Ectodermal cell (in vitro differentiated cells): ENCODE data around the gene CSNK1G1.
"Not testable (repeated sequence)": the region's sequence is repeated elsewhere in the genome, so short reads cannot be mapped to it uniquely, and the experiment has no call there.

Experiments
- H3K27ac ChIP-seq: 2 replicates; pipeline ENCODE4 v1.7.0; 2013; ENCODE audit warnings: mild to moderate bottlenecking, low read depth, low read length; ENCODE audit not compliant: insufficient read depth, poor library complexity, severe bottlenecking
- H3K27me3 ChIP-seq: 2 replicates; pipeline ENCODE4 v1.7.0; 2013; ENCODE audit warnings: mild to moderate bottlenecking, low read length; ENCODE audit not compliant: insufficient read depth, control insufficient read depth, poor library complexity, severe bottlenecking
- H3K36me3 ChIP-seq: one replicate; pipeline ENCODE4 v1.7.0; 2013; ENCODE audit warnings: low read length; ENCODE audit not compliant: control insufficient read depth, insufficient read depth
- H3K4me1 ChIP-seq: one replicate; pipeline ENCODE4 v1.7.0; 2013; ENCODE audit warnings: low read length; ENCODE audit not compliant: control insufficient read depth, insufficient read depth
- H3K4me3 ChIP-seq: 2 replicates; pipeline ENCODE4 v1.7.0; 2013; ENCODE audit warnings: low read depth, low read length, control low read depth; ENCODE audit not compliant: insufficient read depth
- H3K9me3 ChIP-seq: 2 replicates; pipeline ENCODE4 v1.7.0; 2013; ENCODE audit warnings: mild to moderate bottlenecking, low read length, moderate library complexity; ENCODE audit not compliant: control insufficient read depth
- WGBS, 2 experiments: methylation state at CpG; one replicate each; pipeline ENCODE4 v1.1.7; 2013; ENCODE audit warnings: missing lambda C conversion rate in 2 of 2; 5-methylcytosine and 5-hydroxymethylcytosine counted together

CSNK1G1 gene

DNA sequence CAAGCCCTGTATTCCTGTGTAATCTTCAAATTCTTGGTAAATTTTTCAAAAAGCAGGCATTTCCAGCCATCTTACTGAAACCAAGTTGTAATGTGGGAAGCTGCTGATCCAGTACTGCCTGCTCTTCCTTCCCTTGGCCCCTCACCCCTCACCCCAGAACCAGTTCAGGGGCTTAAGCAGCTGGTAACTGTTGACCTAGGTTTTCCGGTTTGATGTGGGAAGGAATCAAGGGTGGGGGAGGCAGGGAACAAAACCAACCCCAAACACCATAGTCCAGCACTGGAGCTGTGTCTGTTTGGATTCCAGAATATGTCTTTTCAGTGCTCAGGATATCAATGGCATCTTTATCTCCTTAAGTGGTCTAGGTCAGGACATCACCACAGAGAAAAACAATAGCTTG is 233.5 kb downstream of the CSNK1G1 start:
- Histone ChIP-seq H3K4me3 (no peak overlapping the region), H3K4me1 (no peaks in the 10 kb centered on the region), H3K27ac (no peak overlapping the region), H3K36me3 (peaks cover 37% of the 10 kb centered on the region), H3K9me3 (no peaks in the 10 kb centered on the region), H3K27me3 (no peaks in the 10 kb centered on the region)
- 92 to 100% methylated on average over 1 of the region's 1 CpG for WGBS, 2 experiments

DNA sequence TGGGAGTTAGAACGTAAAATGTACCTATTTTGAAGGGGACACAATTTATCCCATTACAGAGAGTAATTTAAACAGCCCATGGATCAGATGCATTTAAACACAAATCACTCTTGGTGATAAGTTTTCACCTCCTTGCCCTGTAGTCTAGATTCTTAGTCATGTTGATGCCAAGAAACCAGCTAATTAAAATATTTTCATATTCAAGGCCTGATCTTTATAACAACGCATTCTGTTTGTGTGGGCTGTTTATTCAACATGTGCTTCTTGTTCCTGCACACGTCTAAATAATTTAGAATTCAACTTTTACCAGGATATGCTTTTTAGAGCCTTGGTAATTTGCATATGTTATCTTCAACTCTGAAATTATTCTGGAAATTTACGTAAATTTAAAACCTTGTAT is 234.4 kb downstream of the CSNK1G1 start:
- H3K4me1 ChIP-seq: no peaks in the 10 kb centered on the region
- WGBS, 2 experiments: 96 to 100% methylated on average over 2 to 4 of the region's 4 CpGs

DNA sequence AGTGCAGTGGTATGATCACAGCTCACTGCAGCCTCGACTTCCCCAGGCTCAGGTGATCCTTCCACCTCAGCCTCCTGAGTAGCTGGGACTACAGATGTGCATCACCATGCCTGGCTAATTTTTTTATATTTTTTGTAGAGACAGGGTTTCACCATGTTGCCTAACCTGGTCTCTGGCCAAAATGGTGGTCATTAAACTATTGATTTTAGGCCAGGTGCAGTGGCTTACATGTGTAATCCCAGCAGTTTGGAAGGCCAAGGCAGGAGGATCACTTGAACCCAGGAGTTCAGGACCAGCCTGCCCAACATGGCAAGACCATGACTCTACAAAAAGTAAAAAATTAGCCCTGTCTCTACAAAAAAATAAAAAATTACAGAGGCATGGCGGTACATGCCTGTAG is 235.7 kb downstream of the CSNK1G1 start:
- WGBS, 2 experiments: 92 to 99% methylated on average over 2 of the region's 2 CpGs

More for the DNA sequence above, 234.4 kb downstream of the CSNK1G1 start:
- H3K9me3 ChIP-seq: no peaks in the 10 kb centered on the region
- peaks cover 31% of the 10 kb centered on the region for H3K36me3 ChIP-seq
- no peak overlapping the region for H3K4me3 ChIP-seq
- no peak overlapping the region for H3K27ac ChIP-seq
- no peaks in the 10 kb centered on the region for H3K27me3 ChIP-seq

DNA sequence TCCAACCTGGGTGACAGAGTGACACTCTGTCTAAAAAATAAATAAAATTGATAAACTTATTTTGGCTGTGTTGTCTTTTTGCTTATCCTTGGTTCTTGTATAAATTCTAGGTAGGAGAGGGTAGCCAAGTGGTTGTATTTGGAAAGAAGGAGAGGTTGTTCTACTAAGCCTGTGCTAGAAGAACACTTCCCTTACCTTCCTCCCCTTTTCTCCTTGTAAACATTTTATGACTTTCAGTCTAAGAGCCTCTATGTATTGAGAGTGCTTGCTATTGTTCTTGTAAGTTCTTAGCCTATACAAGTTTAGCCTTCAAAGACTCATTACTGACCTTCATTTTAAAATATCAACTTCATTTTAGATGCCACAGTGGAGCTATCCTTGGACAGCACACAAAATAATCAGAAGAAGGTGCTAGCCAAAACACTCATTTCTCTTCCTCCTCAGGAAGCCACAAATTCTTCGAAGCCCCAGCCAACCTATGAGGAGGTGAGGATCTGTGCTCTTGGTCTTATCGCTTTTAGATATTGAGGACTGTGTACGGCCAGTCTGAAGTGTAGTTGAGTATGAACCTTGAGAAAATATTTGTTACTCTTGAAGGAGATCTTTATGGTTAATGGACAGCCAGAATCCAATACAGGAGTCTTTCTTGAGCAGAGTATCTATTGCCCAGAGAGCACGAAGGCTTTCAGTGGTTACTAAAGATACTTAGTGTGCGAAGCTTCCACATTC is 238.1 kb downstream of the CSNK1G1 start:
- no peaks in the 10 kb centered on the region for H3K27me3 ChIP-seq
- H3K4me1 ChIP-seq: no peaks in the 10 kb centered on the region
- H3K27ac ChIP-seq: no peak overlapping the region
- no peak overlapping the region for H3K4me3 ChIP-seq
- no peaks in the 10 kb centered on the region for H3K9me3 ChIP-seq
- peaks cover 37% of the 10 kb centered on the region for H3K36me3 ChIP-seq
- 96% methylated on average over 5 of the region's 5 CpGs for WGBS, 2 experiments

More for the DNA sequence above, 235.7 kb downstream of the CSNK1G1 start:
- peaks cover 31% of the 10 kb centered on the region for H3K36me3 ChIP-seq
- H3K4me3 ChIP-seq, H3K27me3 ChIP-seq, H3K9me3 ChIP-seq, H3K4me1 ChIP-seq, H3K27ac ChIP-seq: not testable (repeated sequence)
